Ascending aorta (tissue), 2 donors: ENCODE results near the gene CRK. TPM values are rescaled to one million over a fixed set of nuclear protein-coding genes. Genes with fewer than 3 reads are reported as not detected.

Source experiments
- DNase-seq, 2 donors: peaks; one replicate each; pipeline ENCODE4 v3.0.0-alpha.2; 2019; ENCODE audit warnings: low spot score in 2 of 2
- H3K27ac ChIP-seq, 2 donors: fragments of 200-600 bp; sonication (generic); one replicate each; pipeline ENCODE4 v1.5.1; 2016 to 2017; ENCODE audit warnings: mild to moderate bottlenecking in 1 of 2
- H3K27me3 ChIP-seq: fragments of 200-600 bp; sonication (generic); one replicate; pipeline ENCODE4 v1.5.1; 2017
- H3K36me3 ChIP-seq, 2 donors: fragments of 200-600 bp; sonication (generic); one replicate each; pipeline ENCODE4 v1.5.1; 2016
- H3K4me1 ChIP-seq, 2 donors: fragments of 200-600 bp; sonication (generic); one replicate each; pipeline ENCODE4 v1.5.1; 2016 to 2017; ENCODE audit warnings: mild to moderate bottlenecking in 1 of 2
- H3K4me3 ChIP-seq, 2 donors: fragments of 200-600 bp; sonication (generic); one replicate each; pipeline ENCODE4 v1.5.1; 2016 to 2017; ENCODE audit warnings: mild to moderate bottlenecking in 1 of 2
- H3K9me3 ChIP-seq, 2 donors: fragments of 200-600 bp; sonication (generic); one replicate each; pipeline ENCODE4 v1.5.1; 2016
- intact Hi-C: fragments of 100-400 bp; cut with DNase I; formaldehyde crosslinking; loops from one replicate; pipeline ENCODE4 v1.15.1; 2023
- total RNA-seq: library from RNA; depleted of rRNA; stranded (reverse); fragments of >200 nt; gene quantifications from one replicate; pipeline ENCODE4 v1.1.0, GENCODE V29; 2016
- TF ChIP-seq, protein P1 (sequence below), 3 experiments: fragments of 200-600 bp in 2 of 3; fragments of 450-650 bp in 1 of 3; sonication (generic) in 2 of 3; IDR thresholded peaks; one replicate each; pipeline ENCODE4 v1.5.1; 2016 to 2019; ENCODE audit warnings: antibody characterized with exemption in 3 of 3, mild to moderate bottlenecking in 1 of 3, moderate library complexity in 1 of 3

Gene CRK
- total RNA-seq, 1 donor from 2014 or later, result 83.4 TPM

DNA sequence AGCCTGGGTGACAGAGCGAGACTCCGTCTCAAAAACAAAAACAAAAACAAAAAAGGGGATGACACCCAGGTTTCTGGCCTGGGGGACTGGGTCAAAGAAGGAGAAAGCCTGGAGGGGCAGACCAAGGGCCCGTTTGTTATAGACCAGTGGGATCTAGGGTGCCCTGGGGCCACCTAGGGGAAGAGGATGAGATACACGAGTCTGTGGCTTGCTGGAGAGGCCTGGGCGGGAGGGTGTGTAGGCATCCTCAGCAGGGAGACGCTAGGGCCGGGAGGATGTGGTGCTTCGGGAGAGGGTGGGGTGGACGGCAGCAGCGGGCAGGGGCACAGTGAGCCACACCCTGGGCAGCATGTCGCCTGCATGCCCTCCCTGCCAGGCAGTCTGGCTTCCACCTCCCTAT is 17.1 kb upstream of the CRK start:
- peak overlapping the region in 1 of 2 donors; percentile 12 for H3K27ac ChIP-seq
- H3K27me3 ChIP-seq, result no peaks in the 10 kb centered on the region
- peaks cover 84 to 99% of the 10 kb centered on the region in 2 donors for H3K36me3 ChIP-seq
- intact Hi-C loops, result no loop called here
- no peak for DNase-seq
- TF ChIP-seq, protein P1, sequence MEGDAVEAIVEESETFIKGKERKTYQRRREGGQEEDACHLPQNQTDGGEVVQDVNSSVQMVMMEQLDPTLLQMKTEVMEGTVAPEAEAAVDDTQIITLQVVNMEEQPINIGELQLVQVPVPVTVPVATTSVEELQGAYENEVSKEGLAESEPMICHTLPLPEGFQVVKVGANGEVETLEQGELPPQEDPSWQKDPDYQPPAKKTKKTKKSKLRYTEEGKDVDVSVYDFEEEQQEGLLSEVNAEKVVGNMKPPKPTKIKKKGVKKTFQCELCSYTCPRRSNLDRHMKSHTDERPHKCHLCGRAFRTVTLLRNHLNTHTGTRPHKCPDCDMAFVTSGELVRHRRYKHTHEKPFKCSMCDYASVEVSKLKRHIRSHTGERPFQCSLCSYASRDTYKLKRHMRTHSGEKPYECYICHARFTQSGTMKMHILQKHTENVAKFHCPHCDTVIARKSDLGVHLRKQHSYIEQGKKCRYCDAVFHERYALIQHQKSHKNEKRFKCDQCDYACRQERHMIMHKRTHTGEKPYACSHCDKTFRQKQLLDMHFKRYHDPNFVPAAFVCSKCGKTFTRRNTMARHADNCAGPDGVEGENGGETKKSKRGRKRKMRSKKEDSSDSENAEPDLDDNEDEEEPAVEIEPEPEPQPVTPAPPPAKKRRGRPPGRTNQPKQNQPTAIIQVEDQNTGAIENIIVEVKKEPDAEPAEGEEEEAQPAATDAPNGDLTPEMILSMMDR (IDR thresholded peaks at IDR 0.05), result no peak
- H3K4me1 ChIP-seq, result peaks cover 0 to 8% of the 10 kb centered on the region in 2 donors
- H3K9me3 ChIP-seq, result no peaks in the 10 kb centered on the region
- no peak overlapping the region for H3K4me3 ChIP-seq

DNA sequence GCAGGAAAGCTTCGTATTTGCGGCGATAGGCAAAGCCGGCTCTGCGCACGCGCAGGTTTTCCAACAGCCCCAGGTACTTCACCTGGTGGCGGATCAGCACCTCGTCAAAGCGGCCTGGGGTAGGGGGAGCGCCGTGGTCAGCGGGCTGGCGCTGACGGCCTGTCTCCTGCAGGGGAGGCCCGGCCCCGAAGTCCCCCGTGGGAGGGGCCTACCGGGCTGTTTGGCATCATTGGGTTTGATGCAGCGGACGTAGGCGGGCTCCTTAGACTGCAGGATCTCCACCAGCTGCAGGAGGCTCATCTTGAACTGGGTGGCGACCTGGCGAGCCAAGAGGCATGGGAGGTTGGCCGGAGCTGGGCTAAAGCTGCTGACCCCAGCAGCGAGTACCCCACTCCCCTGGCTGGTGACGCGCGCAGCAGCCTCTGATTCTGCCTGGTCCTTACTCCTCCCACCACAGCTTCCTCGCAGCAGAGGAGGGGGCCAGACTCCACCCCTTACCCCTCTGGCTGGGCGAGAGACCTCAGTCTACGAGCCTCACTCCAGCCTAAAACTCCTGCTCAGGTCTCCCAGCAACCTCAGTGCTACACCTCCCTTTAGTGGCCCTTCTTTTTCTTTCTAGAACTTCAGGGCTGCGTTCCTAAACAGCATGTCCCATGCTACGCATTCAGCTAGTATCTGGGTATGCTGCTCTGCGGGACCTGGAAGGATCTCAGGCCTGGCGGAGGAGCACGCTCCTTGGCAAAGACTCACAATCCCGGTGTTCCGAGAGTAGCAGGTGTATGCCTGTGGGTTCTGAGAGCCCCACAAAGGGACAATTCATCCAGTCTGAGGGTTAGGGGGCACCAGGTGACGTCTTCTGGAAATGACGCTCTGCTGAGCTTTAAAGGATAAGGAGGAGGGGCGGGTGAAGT is 16.1 kb upstream of the CRK start:
- intact Hi-C loops, result no loop called here
- no peak for DNase-seq
- Histone ChIP-seq H3K4me3 (no peak overlapping the region), H3K27me3 (no peaks in the 10 kb centered on the region), H3K9me3 (no peaks in the 10 kb centered on the region), H3K4me1 (peaks cover 0 to 8% of the 10 kb centered on the region in 2 donors), H3K36me3 (peaks cover 84 to 99% of the 10 kb centered on the region in 2 donors), H3K27ac (no peak overlapping the region)
- TF ChIP-seq, protein P1 (IDR thresholded peaks at IDR 0.05), result no peak

DNA sequence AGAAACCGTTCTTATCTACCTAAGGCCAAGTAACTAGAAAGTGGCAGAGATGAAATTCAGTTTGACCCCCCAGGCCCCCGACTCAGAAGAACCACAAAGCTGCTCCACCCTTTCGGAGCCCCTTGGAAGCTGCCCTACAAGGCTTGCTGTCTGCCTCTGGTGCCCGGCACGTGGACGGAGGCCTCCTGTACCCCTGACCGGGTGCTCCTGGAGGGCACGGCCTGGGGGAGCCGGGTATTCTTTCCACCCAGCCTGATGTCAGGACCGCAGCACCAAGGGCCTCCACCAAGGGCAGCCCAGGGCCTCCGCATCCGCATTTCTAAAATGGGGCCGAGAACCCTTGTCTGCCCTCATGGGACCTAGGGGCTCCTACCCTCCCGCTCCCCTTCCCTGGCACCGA is 15.5 kb upstream of the CRK start:
- intact Hi-C loops, result no loop called here
- Histone ChIP-seq H3K4me1 (peaks cover 0 to 3% of the 10 kb centered on the region in 2 donors), H3K27me3 (no peaks in the 10 kb centered on the region), H3K36me3 (peaks cover 87 to 100% of the 10 kb centered on the region in 2 donors), H3K9me3 (no peaks in the 10 kb centered on the region), H3K27ac (no peak overlapping the region), H3K4me3 (no peak overlapping the region)
- DNase-seq, result no peak
- TF ChIP-seq, protein P1 (IDR thresholded peaks at IDR 0.05), result no peak

DNA sequence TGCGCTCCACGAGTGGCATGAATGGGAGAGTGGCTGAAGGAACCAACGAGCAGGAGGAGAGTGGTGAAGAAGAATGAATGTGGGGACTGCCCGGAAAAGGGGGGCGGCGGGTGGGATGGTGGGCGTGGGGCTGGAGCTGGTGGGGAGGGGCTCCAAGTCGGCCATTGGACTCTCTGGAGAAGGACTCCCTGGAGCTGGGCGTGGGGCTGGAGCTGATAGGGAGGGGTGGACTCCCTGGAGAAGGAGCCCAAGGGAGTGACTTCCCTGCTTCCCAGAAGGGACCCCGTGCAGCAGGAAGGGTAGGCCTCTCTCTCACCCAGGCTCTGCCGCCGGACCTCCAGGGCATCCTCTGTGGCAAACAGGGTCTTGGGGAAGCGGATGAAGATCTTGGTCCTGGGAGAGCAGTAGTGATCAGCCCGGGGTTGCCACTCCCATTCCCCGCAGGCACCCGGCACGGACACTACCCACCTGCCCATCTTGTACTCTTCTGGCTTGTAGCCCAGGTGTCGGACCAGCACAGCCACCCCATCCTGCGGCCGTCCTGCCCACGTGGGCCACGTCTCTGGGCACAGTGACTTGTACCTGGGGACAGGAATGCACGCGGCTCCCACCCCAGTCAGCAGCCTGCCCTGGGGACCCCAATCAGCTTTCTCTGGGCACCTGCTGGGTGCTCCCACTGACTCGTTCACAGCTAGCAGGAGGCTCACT is 14.9 kb upstream of the CRK start:
- Histone ChIP-seq H3K9me3 (no peaks in the 10 kb centered on the region), H3K27ac (no peak overlapping the region), H3K4me1 (no peaks in the 10 kb centered on the region), H3K4me3 (no peak overlapping the region), H3K27me3 (no peaks in the 10 kb centered on the region), H3K36me3 (peaks cover 93 to 98% of the 10 kb centered on the region in 2 donors)
- no peak for DNase-seq
- intact Hi-C loops, result no loop called here
- TF ChIP-seq, protein P1 (IDR thresholded peaks at IDR 0.05), result no peak

DNA sequence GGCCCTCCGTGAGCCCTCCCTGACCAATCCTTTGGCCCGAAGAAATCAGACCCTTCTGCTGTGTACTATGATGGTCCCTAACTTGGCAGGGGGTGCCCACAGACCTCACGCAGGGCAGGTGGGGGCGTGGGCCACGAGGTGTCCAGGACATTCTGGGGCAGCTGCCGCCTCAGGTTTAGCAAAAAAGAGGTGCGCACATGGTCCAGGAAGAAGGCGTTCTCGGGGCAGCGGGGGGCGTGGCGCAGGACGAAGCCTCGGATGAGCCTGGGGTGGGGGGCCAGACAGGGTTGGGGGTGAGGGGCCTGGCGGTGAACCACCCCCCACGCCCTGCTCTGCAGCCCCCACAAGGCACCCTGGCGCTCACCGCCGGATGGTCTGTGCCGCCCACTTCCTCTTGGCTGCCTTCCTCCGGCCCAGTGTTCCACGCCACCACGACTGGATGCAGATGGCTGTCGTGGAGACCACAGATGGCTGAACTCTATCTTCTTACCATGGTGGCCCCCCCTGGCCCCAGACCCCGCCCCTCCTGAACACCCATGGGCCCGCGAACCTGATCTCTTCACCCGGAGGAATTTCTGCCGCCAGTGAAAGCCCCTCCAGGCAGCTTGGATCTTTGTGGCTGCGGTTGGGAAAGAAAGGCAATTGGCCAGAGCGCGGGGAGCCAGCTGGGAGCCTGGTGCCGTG is 14.2 kb upstream of the CRK start:
- no peak for DNase-seq
- Histone ChIP-seq H3K27me3 (no peaks in the 10 kb centered on the region), H3K36me3 (peaks cover 89 to 98% of the 10 kb centered on the region in 2 donors), H3K27ac (no peak overlapping the region), H3K4me1 (no peaks in the 10 kb centered on the region), H3K9me3 (no peaks in the 10 kb centered on the region), H3K4me3 (no peak overlapping the region)
- TF ChIP-seq, protein P1 (IDR thresholded peaks at IDR 0.05), result no peak
- intact Hi-C loops, result no loop called here
